Skeletal muscle tissue (tissue), 4 donors: ENCODE data around the gene SLCO4A1. TPM values are rescaled to one million over a fixed set of nuclear protein-coding genes. Genes with fewer than 3 reads are reported as not detected.

Source experiments
- H3K27ac ChIP-seq: one replicate; pipeline ENCODE4 v1.7.0; 2013; ENCODE audit warnings: mild to moderate bottlenecking, low read depth, low read length, inconsistent platforms
- H3K27me3 ChIP-seq, 3 donors: one replicate each; pipeline ENCODE4 v1.7.0; 2013; ENCODE audit warnings: low read length in 3 of 3; ENCODE audit not compliant: control insufficient read depth in 3 of 3, insufficient read depth in 3 of 3
- H3K36me3 ChIP-seq, 3 donors: one replicate each; pipeline ENCODE4 v1.7.0; 2013; ENCODE audit warnings: low read length in 3 of 3; ENCODE audit not compliant: control insufficient read depth in 3 of 3, insufficient read depth in 3 of 3
- H3K4me1 ChIP-seq, 3 donors: one replicate each; pipeline ENCODE4 v1.7.0; 2013; ENCODE audit warnings: low read length in 3 of 3, mild to moderate bottlenecking in 3 of 3; ENCODE audit not compliant: control insufficient read depth in 3 of 3, insufficient read depth in 3 of 3
- H3K4me3 ChIP-seq, 3 donors: one replicate each; pipeline ENCODE4 v1.7.0; 2013; ENCODE audit warnings: low read length in 3 of 3
- H3K9ac ChIP-seq, 3 donors: one replicate each; pipeline ENCODE4 v1.7.0; 2013; ENCODE audit warnings: low read length in 3 of 3, mild to moderate bottlenecking in 3 of 3, moderate library complexity in 2 of 3, low read depth in 1 of 3
- H3K9me3 ChIP-seq, 3 donors: one replicate each; pipeline ENCODE4 v1.7.0; 2013; ENCODE audit warnings: low read length in 3 of 3; ENCODE audit not compliant: control insufficient read depth in 3 of 3
- total RNA-seq: library from RNA; depleted of rRNA; stranded (reverse); fragments of >200 nt; gene quantifications from one replicate; pipeline ENCODE4 v1.2.3, GENCODE V29; 2014
- donor health status: Osteomylitis.

The SLCO4A1 gene
- total RNA-seq, 1 donor from 2014 or later: not detected

DNA sequence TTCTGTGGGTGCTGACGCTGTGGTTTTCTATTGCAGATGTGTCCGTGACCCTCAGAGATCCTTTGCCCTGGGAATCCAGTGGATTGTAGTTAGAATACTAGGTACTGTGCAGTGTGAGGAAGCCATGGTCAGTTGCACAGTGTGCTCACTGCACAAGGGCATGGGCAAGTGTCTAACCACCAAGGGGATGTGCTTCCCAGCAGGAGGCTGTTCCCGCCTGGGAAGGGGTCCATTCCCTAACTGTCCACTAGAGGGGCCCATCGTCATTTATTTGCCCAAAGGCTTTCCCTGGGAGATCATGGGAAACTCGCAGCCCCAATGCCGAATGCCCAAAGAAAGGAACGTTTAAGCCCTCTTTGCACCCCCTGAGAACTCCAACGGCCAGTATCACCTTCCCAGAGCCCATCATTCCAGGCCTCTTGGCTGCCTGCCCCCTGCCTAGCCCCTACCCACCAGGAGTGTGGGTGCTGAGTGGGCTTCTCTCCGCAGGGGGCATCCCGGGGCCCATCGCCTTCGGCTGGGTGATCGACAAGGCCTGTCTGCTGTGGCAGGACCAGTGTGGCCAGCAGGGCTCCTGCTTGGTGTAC, 26.2 kb downstream of the SLCO4A1 start:
- H3K4me1 ChIP-seq: peaks cover 0 to 16% (median 11%) of the 10 kb centered on the region in 3 donors
- H3K9me3 ChIP-seq: no peaks in the 10 kb centered on the region
- H3K27me3 ChIP-seq: peaks cover under 1 to 17% (median 2%) of the 10 kb centered on the region in 3 donors
- no peak overlapping the region for H3K4me3 ChIP-seq
- no peak overlapping the region for H3K27ac ChIP-seq
- H3K9ac ChIP-seq: peak overlapping the region in 1 of 3 donors; percentile 3
- no peaks in the 10 kb centered on the region for H3K36me3 ChIP-seq

DNA sequence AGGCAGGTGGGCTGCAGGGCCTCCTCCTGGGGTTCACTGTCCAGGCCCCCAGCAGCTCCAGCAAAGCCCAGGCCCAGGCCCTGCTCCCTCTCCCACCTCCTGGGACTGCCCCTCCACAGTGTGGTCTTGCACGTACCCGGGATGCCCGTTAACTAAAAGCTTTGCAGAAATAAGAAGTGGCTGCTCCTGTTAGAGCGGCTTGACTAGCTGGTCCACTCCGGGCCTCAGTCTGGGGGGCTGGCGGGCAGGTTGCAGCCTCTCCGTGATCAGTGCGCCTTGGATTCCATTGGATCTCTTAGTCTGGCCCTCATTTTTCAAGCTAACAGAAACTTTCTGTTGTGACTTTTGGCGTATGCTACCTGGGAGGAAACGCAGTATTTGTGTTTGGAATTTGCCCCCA, 26.9 kb downstream of the SLCO4A1 start:
- Histone ChIP-seq H3K9ac (peak overlapping the region in 1 of 3 donors; percentile 3), H3K36me3 (no peaks in the 10 kb centered on the region), H3K27me3 (peaks cover 8 to 21% (median 8%) of the 10 kb centered on the region in 3 donors), H3K9me3 (no peaks in the 10 kb centered on the region), H3K27ac (no peak overlapping the region), H3K4me1 (peaks cover 0 to 16% (median 11%) of the 10 kb centered on the region in 3 donors), H3K4me3 (no peak overlapping the region)

DNA sequence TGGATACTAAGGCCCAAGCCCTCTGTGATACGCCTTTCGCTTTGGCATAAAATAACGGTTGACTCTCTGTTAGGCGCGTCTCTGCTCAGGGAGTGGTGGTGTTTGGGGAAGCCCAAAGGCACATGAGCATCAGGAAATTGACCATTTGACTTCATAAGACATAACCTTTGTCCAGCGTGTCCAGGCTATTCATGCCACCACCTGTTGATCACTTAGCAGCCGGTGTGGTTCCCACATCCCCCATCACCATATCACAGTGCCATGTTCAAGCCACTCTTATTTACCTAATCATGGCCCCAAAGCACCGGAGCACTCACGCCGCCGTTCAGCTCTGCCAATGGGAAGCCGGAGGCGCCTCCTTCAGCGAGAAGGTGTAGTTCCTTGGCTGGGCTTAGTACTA, 27.9 kb downstream of the SLCO4A1 start:
- Histone ChIP-seq H3K27ac (no peak overlapping the region), H3K4me3 (no peak overlapping the region), H3K36me3 (no peaks in the 10 kb centered on the region), H3K9me3 (no peaks in the 10 kb centered on the region), H3K27me3 (peaks cover 16 to 28% (median 17%) of the 10 kb centered on the region in 3 donors), H3K4me1 (peaks cover 0 to 16% (median 11%) of the 10 kb centered on the region in 3 donors), H3K9ac (no peak overlapping the region)

DNA sequence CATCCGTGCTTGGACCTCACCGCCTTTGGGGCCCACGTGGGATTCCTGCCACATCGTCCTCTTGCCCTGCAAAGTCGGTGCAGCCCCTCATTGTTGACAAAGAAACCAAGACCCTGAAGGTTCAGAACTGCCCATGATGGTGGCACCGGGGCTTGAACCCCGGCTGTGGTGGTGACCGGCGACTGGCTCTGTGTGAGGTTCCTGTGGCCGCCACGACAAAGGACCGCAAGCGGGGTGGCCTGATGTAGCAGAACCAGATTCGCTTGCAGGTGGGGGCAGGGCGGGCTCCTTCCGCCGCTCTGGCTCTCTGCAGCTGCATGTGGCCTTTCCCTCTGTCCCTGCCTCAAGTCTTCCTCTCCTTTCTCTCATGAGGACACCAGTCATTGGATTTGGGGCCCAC, 28.7 kb downstream of the SLCO4A1 start:
- Histone ChIP-seq H3K27ac (no peak overlapping the region), H3K36me3 (no peaks in the 10 kb centered on the region), H3K9ac (no peak overlapping the region), H3K27me3 (peaks cover 19 to 32% (median 22%) of the 10 kb centered on the region in 3 donors), H3K4me3 (no peak overlapping the region), H3K4me1 (peaks cover 0 to 16% (median 11%) of the 10 kb centered on the region in 3 donors), H3K9me3 (no peaks in the 10 kb centered on the region)

DNA sequence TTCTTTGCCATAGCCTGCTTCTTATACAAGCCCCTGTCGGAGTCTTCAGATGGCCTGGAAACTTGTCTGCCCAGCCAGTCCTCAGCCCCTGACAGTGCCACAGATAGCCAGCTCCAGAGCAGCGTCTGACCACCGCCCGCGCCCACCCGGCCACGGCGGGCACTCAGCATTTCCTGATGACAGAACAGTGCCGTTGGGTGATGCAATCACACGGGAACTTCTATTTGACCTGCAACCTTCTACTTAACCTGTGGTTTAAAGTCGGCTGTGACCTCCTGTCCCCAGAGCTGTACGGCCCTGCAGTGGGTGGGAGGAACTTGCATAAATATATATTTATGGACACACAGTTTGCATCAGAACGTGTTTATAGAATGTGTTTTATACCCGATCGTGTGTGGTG, 29.5 kb downstream of the SLCO4A1 start:
- Histone ChIP-seq H3K9me3 (no peaks in the 10 kb centered on the region), H3K4me1 (peaks cover 0 to 10% (median 4%) of the 10 kb centered on the region in 3 donors), H3K27me3 (peaks cover 22 to 32% (median 22%) of the 10 kb centered on the region in 3 donors), H3K9ac (no peak overlapping the region), H3K36me3 (no peaks in the 10 kb centered on the region), H3K27ac (no peak overlapping the region), H3K4me3 (no peak overlapping the region)

DNA sequence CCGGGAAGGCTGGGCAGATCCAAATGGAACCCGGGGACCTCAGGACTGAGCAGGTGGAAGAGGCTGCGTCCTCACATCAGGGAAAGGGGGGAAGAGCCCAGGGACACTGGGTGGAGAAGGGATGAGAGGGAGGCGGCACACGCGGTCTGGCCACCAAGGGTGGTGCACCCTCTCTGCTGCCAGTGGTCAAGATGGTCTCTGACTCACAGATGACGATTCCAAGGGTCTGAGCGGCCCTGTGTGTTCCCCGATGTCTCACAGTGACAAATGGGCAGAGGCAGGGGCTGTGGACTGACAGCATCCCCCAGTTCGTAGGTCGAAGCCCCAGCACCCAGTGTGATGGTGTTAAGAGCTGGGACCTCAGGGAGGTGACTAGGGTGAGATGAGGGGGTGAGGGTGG, 32.1 kb downstream of the SLCO4A1 start:
- peaks cover 26 to 31% (median 31%) of the 10 kb centered on the region in 3 donors for H3K27me3 ChIP-seq
- H3K4me1 ChIP-seq: no peaks in the 10 kb centered on the region
- H3K27ac ChIP-seq: no peak overlapping the region
- no peak overlapping the region for H3K4me3 ChIP-seq
- no peak overlapping the region for H3K9ac ChIP-seq
- H3K36me3 ChIP-seq: no peaks in the 10 kb centered on the region
- H3K9me3 ChIP-seq: no peaks in the 10 kb centered on the region

DNA sequence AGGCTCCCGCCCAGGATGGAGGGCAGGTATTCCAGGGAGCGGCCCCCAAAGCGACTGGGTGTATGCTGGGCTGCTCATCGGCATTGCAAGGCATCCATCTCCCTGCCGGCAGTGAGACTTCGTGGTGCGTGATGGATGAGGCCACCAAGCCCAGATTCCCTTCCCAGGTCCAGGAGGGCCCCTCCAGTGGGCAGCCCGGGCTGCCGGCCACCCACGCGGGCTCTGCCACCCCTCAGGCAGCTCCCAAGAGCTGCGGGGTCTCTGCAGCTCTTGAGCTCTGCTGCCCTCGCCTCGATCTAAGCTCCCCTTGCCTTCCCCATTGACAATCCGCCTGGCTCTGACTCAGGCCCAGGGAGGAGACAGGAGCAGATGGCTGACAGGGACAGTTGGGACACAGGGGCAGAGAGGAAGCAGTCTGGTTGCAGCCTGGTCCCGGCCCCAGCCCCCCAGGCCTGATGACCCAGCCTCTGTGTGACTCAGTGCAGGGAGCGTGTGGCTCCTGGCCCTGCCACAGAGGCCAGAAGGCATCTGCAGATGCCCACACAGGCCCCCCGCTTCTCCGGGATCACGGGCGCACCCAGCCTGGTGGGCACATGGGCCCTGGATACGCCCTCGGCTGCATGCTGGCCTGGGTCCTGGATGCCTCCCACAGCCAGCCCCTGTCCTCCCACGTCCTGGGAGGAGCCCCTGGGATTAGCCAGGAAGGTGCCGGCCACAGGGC, 33.0 kb downstream of the SLCO4A1 start:
- no peak overlapping the region for H3K27ac ChIP-seq
- peaks cover 0 to 6% (median 4%) of the 10 kb centered on the region in 3 donors for H3K9me3 ChIP-seq
- H3K27me3 ChIP-seq: peaks cover 26 to 31% (median 31%) of the 10 kb centered on the region in 3 donors
- no peaks in the 10 kb centered on the region for H3K4me1 ChIP-seq
- no peak overlapping the region for H3K4me3 ChIP-seq
- H3K36me3 ChIP-seq: no peaks in the 10 kb centered on the region
- H3K9ac ChIP-seq: no peak overlapping the region

DNA sequence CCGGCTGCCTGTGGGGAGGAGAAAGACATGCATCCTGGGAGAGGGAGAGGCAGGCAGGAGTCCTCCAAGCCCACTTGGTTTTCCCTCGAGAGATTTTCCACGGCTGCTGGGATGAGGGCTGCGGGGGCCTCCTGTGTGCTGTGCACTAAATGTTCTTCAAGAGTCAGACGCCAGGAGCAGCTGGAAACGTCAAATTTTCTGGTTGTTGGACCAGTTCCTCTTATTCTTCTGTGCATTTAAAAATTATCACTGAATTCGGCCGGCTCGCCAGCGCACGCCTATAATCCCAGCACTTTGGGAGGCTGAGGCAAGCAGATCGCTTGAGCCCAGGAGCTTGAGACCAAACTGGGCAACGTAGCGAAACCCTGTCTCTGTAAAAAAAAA, 33.6 kb downstream of the SLCO4A1 start:
- H3K27ac ChIP-seq: no peak overlapping the region
- no peaks in the 10 kb centered on the region for H3K4me1 ChIP-seq
- H3K9me3 ChIP-seq: peaks cover 0 to 6% (median 6%) of the 10 kb centered on the region in 3 donors
- no peak overlapping the region for H3K4me3 ChIP-seq
- peaks cover 26 to 34% (median 32%) of the 10 kb centered on the region in 3 donors for H3K27me3 ChIP-seq
- no peaks in the 10 kb centered on the region for H3K36me3 ChIP-seq
- H3K9ac ChIP-seq: no peak overlapping the region

DNA sequence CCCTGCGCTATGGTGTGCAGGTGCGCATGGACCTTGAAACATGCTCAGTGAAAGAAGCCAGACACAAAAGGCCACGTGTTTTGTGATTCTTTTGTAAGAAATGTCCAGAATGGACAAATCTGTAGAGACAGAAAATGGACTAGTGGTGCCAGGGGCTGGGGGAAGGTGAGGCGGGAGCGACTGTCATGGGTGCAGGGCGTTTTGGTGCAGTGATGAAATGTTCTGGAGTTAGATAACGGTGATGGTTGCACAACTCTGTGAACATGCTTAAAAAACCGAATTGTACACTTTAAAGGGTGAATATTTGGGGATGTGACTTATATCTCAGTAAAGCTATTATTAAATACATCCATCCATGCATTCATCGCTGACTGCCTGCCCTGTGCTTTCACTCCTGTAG, 34.7 kb downstream of the SLCO4A1 start:
- H3K9ac ChIP-seq: no peak overlapping the region
- no peak overlapping the region for H3K27ac ChIP-seq
- H3K4me1 ChIP-seq: no peaks in the 10 kb centered on the region
- peaks cover 0 to 6% (median 6%) of the 10 kb centered on the region in 3 donors for H3K9me3 ChIP-seq
- H3K36me3 ChIP-seq: no peaks in the 10 kb centered on the region
- H3K27me3 ChIP-seq: peaks cover 27 to 42% (median 39%) of the 10 kb centered on the region in 3 donors
- H3K4me3 ChIP-seq: no peak overlapping the region

DNA sequence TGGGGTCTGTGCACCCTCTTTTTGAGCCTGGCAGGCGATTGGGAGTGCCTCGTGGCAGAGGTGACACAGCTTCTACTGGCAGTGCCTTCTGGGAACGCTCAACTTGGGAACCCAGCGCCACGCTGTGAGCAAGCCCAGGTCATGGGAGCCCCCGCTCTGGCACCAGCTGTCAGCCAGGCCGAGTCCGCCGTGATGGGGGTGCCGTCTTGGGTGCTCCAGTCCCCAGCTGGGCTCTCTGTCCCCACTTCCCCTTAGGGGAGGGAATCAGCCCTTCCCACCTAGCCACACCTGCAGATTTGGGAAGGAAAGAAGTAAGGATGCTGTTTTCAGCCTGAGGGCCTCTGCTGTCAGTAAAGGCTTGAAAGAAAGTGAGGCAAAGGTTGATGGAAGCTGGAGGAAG, 35.4 kb downstream of the SLCO4A1 start:
- H3K4me1 ChIP-seq: no peaks in the 10 kb centered on the region
- no peak overlapping the region for H3K27ac ChIP-seq
- H3K27me3 ChIP-seq: peaks cover 34 to 49% (median 46%) of the 10 kb centered on the region in 3 donors
- H3K4me3 ChIP-seq: no peak overlapping the region
- peaks cover 0 to 6% (median 6%) of the 10 kb centered on the region in 3 donors for H3K9me3 ChIP-seq
- no peaks in the 10 kb centered on the region for H3K36me3 ChIP-seq
- no peak overlapping the region for H3K9ac ChIP-seq
